Astrocyte (in vitro differentiated cells and primary cell): Measurements from ENCODE around the gene CD99. TPM values are rescaled to one million over a fixed set of nuclear protein-coding genes. Genes with fewer than 3 reads are reported as not detected.
"Not testable (repeated sequence)": the region's sequence is repeated elsewhere in the genome, so short reads cannot be mapped to it uniquely, and the experiment has no call there.

Source experiments
- DNase-seq: peaks from one replicate; pipeline ENCODE4 v3.0.0-alpha.2; 2010; ENCODE audit warnings: low read depth
- FAIRE-seq: peaks from 2 replicates; lab custom pipeline; 2011; peaks lifted over from hg19 to GRCh38; lab: Jason Lieb, UNC
- H2AFZ ChIP-seq: 2 replicates; pipeline ENCODE4 v1.6.0; 2012; ENCODE audit warnings: low read depth, low read length, inconsistent platforms
- H3K27ac ChIP-seq: 2 replicates; pipeline ENCODE4 v1.5.1; 2011; ENCODE audit warnings: low read depth, low read length, inconsistent platforms
- H3K27me3 ChIP-seq: 2 replicates; pipeline ENCODE4 v1.6.0; 2011; ENCODE audit warnings: low read length, inconsistent platforms; ENCODE audit not compliant: insufficient read depth
- H3K36me3 ChIP-seq: 2 replicates; pipeline ENCODE4 v1.5.1; 2011; ENCODE audit warnings: low read length, inconsistent platforms; ENCODE audit not compliant: insufficient read depth
- H3K4me1 ChIP-seq: 2 replicates; pipeline ENCODE4 v1.5.1; 2011; ENCODE audit warnings: low read length, inconsistent platforms; ENCODE audit not compliant: insufficient read depth
- H3K4me2 ChIP-seq: 2 replicates; pipeline ENCODE4 v1.6.0; 2012; ENCODE audit warnings: low read length, inconsistent platforms
- H3K4me3 ChIP-seq: 2 replicates; pipeline ENCODE4 v1.5.1; 2011; ENCODE audit warnings: low read depth, mild to moderate bottlenecking, low read length, inconsistent platforms; ENCODE audit not compliant: insufficient read depth
- H3K79me2 ChIP-seq: 2 replicates; pipeline ENCODE4 v1.6.0; 2012; ENCODE audit warnings: mild to moderate bottlenecking, low read length, inconsistent platforms; ENCODE audit not compliant: insufficient read depth
- H3K9ac ChIP-seq: 2 replicates; pipeline ENCODE4 v1.6.0; 2012; ENCODE audit warnings: mild to moderate bottlenecking, low read length, inconsistent platforms
- H3K9me3 ChIP-seq: 2 replicates; pipeline ENCODE4 v1.5.1; 2012; ENCODE audit warnings: low read depth, mild to moderate bottlenecking, low read length, inconsistent platforms; ENCODE audit not compliant: insufficient read depth
- H4K20me1 ChIP-seq: 2 replicates; pipeline ENCODE4 v1.6.0; 2012; ENCODE audit warnings: low read length, inconsistent platforms; ENCODE audit not compliant: insufficient read depth
- H3K27ac Mint-ChIP-seq: one replicate; pipeline ENCODE4 v1.8.0; 2021; ENCODE audit warnings: mild to moderate bottlenecking, mixed read lengths; ENCODE audit not compliant: unreplicated experiment
- H3K27me3 Mint-ChIP-seq: one replicate; pipeline ENCODE4 v1.8.0; 2021; ENCODE audit warnings: low read depth, mixed read lengths; ENCODE audit not compliant: unreplicated experiment
- H3K36me3 Mint-ChIP-seq: one replicate; pipeline ENCODE4 v1.8.0; 2021; ENCODE audit warnings: low read depth, mixed read lengths; ENCODE audit not compliant: unreplicated experiment
- H3K4me1 Mint-ChIP-seq: one replicate; pipeline ENCODE4 v1.8.0; 2021; ENCODE audit warnings: low read depth, mixed read lengths; ENCODE audit not compliant: unreplicated experiment
- H3K4me3 Mint-ChIP-seq: one replicate; pipeline ENCODE4 v1.8.0; 2021; ENCODE audit warnings: mild to moderate bottlenecking, moderate library complexity, mixed read lengths; ENCODE audit not compliant: unreplicated experiment
- H3K9me3 Mint-ChIP-seq: one replicate; pipeline ENCODE4 v1.8.0; 2021; ENCODE audit warnings: mild to moderate bottlenecking, mixed read lengths; ENCODE audit not compliant: unreplicated experiment
- CTCF ChIP-seq: IDR thresholded peaks from 2 replicates; pipeline ENCODE4 v1.5.1; 2011; ENCODE audit warnings: low read depth, mild to moderate bottlenecking, inconsistent platforms, low read length, moderate library complexity; ENCODE audit not compliant: insufficient read depth
- EZH2 ChIP-seq: IDR thresholded peaks from 2 replicates; pipeline ENCODE4 v1.6.1; 2012; ENCODE audit warnings: mild to moderate bottlenecking, low read length, inconsistent platforms; ENCODE audit not compliant: insufficient read depth
- total RNA-seq: library from RNA; stranded (reverse); gene quantifications from 2 replicates; pipeline ENCODE4 v1.2.1, GENCODE V29; 2021

The CD99 gene
- total RNA-seq, 1 donor from 2014 or later: 448 TPM

- Mint-ChIP-seq H3K4me1 (no peaks in the 10 kb centered on the region), H3K36me3 (peaks cover 5% of the 10 kb centered on the region), H3K4me3 (no peak overlapping the region), H3K9me3 (peaks cover 11% of the 10 kb centered on the region), H3K27ac (no peak overlapping the region), H3K27me3 (peaks cover 21% of the 10 kb centered on the region)
- Histone ChIP-seq H3K9ac (no peak overlapping the region), H3K27ac (no peak overlapping the region), H3K4me2 (no peak overlapping the region), H4K20me1 (no peaks in the 10 kb centered on the region), H3K36me3 (no peaks in the 10 kb centered on the region), H3K4me1 (no peaks in the 10 kb centered on the region), H3K79me2 (no peaks in the 10 kb centered on the region), H2AFZ (no peak overlapping the region), H3K4me3 (no peak overlapping the region), H3K9me3 (peaks cover 2% of the 10 kb centered on the region), H3K27me3 (no peaks in the 10 kb centered on the region)
- no peak for DNase-seq
- FAIRE-seq: no peak
- no peak for TF ChIP-seq EZH2
- TF ChIP-seq CTCF: no peak
Measured at GRCh38 chrX:2769615-2770014, 78.5 kb downstream of the CD99 start.

GRCh38 chrX:2773166-2774055 is 82.3 kb downstream of the CD99 start:
- FAIRE-seq: not testable (repeated sequence)
- peaks cover 18% of the 10 kb centered on the region for H3K27me3 Mint-ChIP-seq

GRCh38 chrX:2774057-2774456 is 83.0 kb downstream of the CD99 start:
- Histone ChIP-seq H3K9me3 (peaks cover 5% of the 10 kb centered on the region), H4K20me1 (no peaks in the 10 kb centered on the region), H3K9ac (no peak overlapping the region), H3K36me3 (no peaks in the 10 kb centered on the region), H2AFZ (no peak overlapping the region), H3K79me2 (no peaks in the 10 kb centered on the region), H3K4me3 (no peak overlapping the region), H3K27ac (no peak overlapping the region), H3K4me2 (no peak overlapping the region), H3K27me3 (no peaks in the 10 kb centered on the region), H3K4me1 (no peaks in the 10 kb centered on the region)
- H3K27ac Mint-ChIP-seq: no peak overlapping the region
- H3K9me3 Mint-ChIP-seq: peaks cover 16% of the 10 kb centered on the region
- peaks cover 3% of the 10 kb centered on the region for H3K36me3 Mint-ChIP-seq
- no peak overlapping the region for H3K4me3 Mint-ChIP-seq
- TF ChIP-seq CTCF (no peak), EZH2 (no peak)
- no peaks in the 10 kb centered on the region for H3K4me1 Mint-ChIP-seq
- DNase-seq: no peak
- peaks cover 18% of the 10 kb centered on the region for H3K27me3 Mint-ChIP-seq
- FAIRE-seq: no peak

More at GRCh38 chrX:2773166-2774055, 82.3 kb downstream of the CD99 start:
- not testable (repeated sequence) for H3K9me3 ChIP-seq, H3K27me3 ChIP-seq, H3K4me3 Mint-ChIP-seq, H3K27ac Mint-ChIP-seq, DNase-seq, H3K9ac ChIP-seq, H3K4me3 ChIP-seq, H2AFZ ChIP-seq, H3K36me3 Mint-ChIP-seq, H3K79me2 ChIP-seq, H3K4me2 ChIP-seq, H3K4me1 Mint-ChIP-seq, H3K4me1 ChIP-seq, H4K20me1 ChIP-seq, H3K27ac ChIP-seq, H3K36me3 ChIP-seq
- peaks cover 16% of the 10 kb centered on the region for H3K9me3 Mint-ChIP-seq
